SK-N-SH (cell line): ENCODE results near the gene ECM1.
A peak's percentile ranks its signal among the peaks of the same experiment; 100 is the strongest.

Experiments
- EP300 ChIP-seq, 2 experiments: IDR thresholded peaks; 2 replicates each; pipeline versions ENCODE4 v1.4.0 to v1.6.1; 2012; ENCODE audit warnings: borderline replicate concordance in 1 of 2, low read depth in 1 of 2, low read length in 1 of 2
- TF ChIP-seq, protein P1 (sequence below): fragments of 200-600 bp; sonication (generic); IDR thresholded peaks from 2 replicates; pipeline ENCODE4 v1.6.1; 2017; ENCODE audit warnings: antibody characterized with exemption, mild to moderate bottlenecking, moderate library complexity

- TF ChIP-seq, protein P1, sequence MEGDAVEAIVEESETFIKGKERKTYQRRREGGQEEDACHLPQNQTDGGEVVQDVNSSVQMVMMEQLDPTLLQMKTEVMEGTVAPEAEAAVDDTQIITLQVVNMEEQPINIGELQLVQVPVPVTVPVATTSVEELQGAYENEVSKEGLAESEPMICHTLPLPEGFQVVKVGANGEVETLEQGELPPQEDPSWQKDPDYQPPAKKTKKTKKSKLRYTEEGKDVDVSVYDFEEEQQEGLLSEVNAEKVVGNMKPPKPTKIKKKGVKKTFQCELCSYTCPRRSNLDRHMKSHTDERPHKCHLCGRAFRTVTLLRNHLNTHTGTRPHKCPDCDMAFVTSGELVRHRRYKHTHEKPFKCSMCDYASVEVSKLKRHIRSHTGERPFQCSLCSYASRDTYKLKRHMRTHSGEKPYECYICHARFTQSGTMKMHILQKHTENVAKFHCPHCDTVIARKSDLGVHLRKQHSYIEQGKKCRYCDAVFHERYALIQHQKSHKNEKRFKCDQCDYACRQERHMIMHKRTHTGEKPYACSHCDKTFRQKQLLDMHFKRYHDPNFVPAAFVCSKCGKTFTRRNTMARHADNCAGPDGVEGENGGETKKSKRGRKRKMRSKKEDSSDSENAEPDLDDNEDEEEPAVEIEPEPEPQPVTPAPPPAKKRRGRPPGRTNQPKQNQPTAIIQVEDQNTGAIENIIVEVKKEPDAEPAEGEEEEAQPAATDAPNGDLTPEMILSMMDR, result peak; percentile 84
- TF ChIP-seq EP300 (IDR thresholded peaks at IDR 0.05; ENCODE audit: borderline replicate concordance in 1 of 2, low read depth in 1 of 2, low read length in 1 of 2), result no peak
These were observed 52.8 kb downstream of the ECM1 start for GRCh38 chr1:150560576-150561253.
